SW 1271 (cell line): ENCODE results near the gene CWC27.
A peak's percentile ranks its signal among the peaks of the same experiment; 100 is the strongest.
"Not testable (repeated sequence)": the region's sequence is repeated elsewhere in the genome, so short reads cannot be mapped to it uniquely, and the experiment has no call there.

Experiments used
- DNase-seq, 2 experiments: peaks; one replicate each; lab custom pipeline; 2025; lab: John Stamatoyannopoulos, UW

Gene CWC27

DNA sequence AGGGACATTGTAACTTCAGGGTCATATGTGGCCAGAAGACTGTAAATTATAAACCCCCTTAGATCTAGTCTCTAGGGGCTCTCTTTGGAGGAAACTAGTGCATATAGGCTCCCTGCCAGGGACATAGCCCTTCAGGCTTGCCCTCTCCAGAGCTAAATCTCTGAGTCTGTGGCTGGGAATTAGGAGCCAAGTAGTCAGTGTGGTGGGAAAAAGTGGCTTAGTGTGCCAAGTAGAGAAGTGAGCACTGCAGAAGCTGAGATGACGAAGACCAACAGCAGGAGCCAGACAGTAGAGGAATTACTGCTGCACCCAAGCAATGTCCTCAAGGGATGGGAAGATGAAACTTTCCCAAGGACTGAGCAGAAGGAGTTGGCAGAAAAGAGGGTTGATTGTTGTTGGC lies 71.2 kb downstream of the CWC27 start:
- no peak for DNase-seq

DNA sequence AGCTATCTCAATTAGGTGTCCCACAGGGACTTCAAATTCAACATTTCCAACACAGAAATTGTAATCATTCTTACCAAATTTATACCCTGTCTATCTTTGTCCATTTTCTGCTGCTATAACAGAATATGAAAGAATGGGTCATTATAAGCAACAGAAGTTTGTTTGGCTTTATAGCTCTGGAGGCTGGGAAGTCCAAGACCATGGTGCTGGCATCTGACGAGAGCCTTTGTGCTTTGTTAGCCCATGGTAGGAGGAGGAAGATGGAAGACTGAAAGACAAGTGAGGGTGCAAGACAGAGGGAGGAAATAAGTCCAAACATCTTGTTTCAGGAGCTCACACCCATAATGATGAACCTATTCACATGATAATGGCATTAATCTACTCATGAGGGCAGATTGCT lies 72.2 kb downstream of the CWC27 start:
- DNase-seq = no peak

GRCh38 chr5:64853777-64854176 lies 85.0 kb downstream of the CWC27 start:
- no peak for DNase-seq

DNA sequence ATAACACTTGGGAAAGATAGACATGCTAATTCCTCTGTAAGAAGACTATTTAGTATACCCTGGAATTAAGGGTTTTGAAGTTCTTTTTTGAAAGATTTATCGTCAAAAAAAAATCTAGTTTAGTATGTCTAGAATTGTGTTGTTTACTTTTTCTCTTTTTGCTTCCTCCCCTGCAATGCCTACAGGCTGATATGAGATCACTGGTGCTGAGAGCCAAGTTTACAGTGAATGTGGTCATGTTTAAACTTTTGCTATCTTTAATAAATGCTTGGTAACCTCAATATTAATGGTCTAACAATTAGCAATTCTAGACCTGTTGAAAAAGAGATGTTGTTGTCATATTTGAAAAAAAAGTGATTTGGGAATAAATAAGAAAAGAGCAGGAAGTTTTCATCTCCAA lies 86.1 kb downstream of the CWC27 start:
- no peak for DNase-seq

DNA sequence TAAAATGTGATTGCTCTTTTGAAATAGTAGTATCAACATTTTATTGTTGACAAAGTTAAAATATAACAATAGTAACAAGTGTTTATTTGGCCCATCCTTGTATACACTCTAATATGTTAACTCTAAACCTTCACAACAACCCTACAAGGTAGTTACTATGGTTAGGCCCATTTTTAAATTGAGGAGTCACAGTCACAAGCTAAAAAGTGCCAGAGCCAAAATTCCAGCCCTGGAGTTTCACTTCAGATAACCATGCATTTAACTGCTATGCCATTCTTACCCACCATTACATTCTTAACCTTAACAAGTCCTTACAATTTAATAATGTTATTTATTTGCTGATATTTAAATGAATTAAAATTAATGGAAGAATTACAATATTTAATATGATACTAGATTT lies 91.2 kb downstream of the CWC27 start:
- no peak for DNase-seq

- no peak for DNase-seq
Measured at GRCh38 chr5:64861281-64861680, 92.6 kb downstream of the CWC27 start.

- DNase-seq = no peak
Measured at GRCh38 chr5:64864171-64864570, 95.4 kb downstream of the CWC27 start.

DNA sequence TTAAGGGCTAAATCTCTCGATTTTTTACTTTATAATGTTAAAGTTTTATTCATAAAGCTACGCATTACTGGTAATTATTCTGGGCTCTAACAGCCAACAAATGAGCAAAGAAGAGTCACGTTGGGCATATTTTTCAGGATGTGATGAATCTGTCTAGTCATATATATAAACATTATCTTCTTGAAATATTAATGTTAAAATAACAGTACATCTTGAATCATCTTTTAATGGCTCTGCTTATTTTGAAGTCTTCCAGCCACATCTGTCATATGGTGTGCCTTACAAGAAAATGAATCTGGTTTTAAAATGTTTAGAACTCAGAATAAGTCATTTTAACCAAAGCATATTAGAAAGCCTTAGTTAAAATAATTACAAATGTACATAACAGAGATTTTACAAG lies 96.9 kb downstream of the CWC27 start:
- no peak for DNase-seq

DNA sequence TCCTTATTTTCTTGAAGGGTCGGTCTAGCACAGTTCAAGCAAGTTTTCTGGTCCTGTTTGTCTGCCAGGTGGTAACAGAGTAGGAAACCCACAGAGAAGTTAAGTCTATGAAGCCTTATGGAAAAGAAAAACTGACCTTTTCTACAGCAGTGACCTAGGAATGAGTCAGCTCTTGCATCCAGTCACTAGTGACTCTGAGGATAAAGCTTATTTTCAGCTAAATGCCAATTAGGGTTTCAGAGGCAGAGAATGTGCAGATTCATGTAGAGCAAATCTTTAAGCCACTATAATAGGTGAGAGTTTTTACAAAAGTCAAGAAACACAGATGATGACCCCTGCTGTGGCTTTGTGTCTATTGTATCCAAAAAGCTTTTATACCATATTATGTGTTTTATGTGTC lies 100.7 kb downstream of the CWC27 start:
- DNase-seq = peak in 1 of 2 experiments; percentile 19

DNA sequence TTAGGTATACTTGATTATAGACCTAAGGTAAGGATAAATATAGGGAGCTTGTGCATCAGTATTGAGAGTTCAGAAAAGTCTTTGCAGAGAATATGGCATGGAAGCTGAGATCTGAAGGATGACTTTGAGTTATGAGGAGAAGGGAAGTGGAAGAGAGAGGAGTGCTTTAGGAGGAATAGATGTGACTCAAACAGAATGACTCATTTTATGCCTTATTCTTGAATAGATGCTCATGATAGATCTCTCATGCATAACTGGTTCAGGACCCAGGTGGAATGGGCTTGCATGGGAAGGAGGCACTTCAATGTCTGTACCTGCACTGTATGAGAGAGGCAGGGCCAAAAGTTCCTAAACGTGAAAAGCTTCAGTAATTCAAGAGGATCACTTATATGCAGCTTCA lies 103.3 kb downstream of the CWC27 start:
- no peak for DNase-seq

DNA sequence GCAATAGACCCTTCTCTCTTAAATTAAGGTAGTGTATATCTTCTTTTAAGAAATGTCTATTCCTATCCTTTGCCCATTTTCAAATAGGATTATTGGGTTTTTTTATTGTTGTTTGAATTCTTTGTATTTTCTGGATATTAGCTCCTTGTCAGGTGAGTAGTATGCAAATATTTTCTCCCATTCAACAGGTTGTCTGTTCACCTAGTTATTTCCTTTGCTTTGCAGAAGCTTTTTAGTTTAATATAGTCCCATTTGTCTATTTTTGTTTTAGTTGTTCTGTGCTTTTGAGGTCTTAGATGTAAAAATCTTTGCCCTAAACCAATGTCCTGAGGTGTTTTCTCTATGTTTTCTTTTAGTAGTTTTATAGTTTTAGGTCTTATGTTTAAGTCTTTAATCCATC lies 104.7 kb downstream of the CWC27 start:
- DNase-seq = no peak

GRCh38 chr5:64874753-64875152 lies 106.0 kb downstream of the CWC27 start:
- no peak for DNase-seq

DNA sequence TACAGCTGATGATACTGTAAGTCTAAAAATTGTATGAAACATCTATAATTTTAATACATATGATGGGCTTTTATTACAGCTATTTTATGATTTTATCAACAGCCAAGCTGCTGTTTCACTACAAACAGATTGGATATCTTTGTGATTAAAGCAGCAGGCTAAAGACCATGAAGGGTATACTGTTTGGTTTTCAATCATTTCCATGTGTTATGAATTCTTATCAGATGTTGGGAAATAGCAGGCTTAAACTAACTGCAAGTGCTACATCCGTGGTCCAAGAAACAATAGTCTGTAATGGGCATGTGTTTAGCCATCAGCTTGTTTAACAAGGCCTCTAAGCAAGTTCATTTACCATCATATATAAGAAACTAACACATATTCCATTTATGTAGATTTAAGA lies 107.5 kb downstream of the CWC27 start:
- DNase-seq = no peak

- no peak for DNase-seq
Measured at GRCh38 chr5:64880821-64881220, 112.1 kb downstream of the CWC27 start.

DNA sequence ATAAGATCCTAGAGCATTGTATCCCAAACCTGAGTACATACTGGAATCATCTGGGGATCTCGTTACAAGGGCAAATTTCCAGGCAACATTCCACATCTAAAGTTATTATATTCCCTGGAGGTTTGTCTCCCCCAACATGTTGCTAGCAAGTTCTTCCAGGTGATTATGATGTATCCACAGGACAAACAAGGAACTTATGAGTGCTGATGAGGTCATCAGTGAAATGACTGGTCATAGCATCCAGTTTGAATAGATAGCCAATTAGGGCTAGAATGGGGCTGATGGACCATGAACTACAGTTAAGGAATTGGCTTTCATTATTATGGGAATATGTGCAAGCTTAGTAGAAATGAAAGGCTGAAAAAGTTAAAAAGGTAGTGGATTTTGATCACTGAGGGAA lies 115.2 kb downstream of the CWC27 start:
- no peak for DNase-seq

DNA sequence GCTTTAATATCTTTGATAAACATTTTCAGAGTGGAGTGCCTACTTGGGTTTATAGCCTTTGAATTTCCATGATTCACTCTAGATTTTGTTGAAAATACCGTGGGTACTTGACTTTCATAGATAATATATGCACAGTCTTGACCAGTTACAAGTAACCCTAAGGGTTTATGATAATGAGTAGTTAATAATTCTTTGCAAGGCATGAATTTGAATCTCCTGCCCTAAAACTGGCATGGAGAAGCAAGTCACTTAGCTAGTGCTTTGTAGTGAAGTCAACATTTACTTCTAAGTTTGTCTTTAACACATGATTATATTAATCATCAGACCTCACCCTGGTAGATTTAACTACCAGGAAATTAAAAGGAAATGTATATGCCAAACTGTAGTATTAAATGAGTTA lies 115.8 kb downstream of the CWC27 start:
- no peak for DNase-seq

DNA sequence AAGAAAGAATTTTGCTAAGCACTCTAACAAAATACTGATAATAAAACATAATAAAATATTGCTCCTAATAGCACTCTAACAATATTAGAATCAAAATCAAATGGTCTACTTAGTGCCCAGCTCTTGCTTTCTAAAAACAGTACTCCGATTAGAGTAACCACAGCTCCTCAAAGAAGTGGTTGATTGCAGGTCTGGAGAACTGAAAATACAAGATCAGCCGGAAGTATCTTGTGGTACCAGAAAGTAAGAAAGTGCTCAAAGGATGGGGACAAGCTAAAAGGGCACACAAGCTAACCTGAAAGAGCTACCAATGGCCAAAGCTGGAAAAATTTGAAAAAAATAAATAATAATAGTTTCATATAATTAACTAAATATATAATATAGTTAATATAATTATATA lies 119.2 kb downstream of the CWC27 start:
- DNase-seq = no peak

GRCh38 chr5:64895748-64896147 lies 127.0 kb downstream of the CWC27 start:
- no peak for DNase-seq

DNA sequence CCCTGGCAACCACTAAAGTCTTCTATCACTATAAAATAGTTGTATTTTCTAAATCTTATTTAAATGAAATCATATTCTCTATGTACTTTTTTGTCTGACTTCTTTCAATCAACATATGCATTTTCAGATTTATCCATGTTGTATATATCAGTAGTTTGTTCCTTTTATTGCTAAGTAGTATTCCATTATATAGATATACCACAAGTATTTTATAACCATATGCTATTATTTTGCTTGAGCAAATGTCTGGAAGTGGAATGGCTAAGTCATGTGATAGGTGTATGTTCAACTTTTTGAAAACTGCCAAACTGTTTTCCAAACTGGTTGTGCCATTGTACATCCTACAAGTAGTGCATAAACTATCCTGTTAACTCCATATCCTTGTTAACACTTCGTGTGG lies 131.1 kb downstream of the CWC27 start:
- no peak for DNase-seq

DNA sequence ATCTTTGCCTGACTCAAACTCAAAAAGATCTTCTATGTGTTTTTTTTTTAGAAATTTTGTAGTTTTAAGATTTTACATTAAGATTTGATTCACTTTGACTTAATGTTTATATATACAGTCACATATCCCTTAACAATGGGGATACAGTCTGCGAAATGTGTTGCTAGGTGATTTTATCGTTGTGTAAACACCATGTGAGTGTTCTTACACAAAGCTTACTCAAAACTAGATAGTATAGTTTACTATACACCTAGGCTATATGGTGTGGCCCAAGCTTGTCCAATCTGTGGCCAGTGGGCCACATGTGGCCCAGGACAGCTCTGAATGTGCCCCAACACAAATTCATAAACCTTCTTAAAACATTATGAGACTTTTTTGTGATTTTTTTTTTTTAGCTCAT lies 131.9 kb downstream of the CWC27 start:
- no peak for DNase-seq

DNA sequence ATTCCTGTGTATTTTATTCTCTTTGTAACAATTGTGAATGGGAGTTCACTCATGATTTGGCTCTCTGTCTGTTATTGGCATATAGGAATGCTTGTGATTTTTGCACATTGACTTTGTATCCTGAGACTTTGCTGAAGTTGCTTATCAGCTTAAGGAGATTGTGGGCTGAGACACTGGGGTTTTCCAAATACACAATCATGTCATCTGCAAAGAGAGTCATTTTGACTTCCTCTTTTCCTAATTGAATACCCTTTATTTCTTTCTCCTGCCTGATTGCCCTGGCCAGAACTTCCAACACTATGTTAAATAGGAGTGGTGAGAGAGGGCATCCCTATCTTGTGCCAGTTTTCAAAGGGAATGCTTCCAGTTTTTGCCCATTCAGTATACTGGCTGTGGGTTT lies 138.7 kb downstream of the CWC27 start:
- not testable (repeated sequence) for DNase-seq

- no peak for DNase-seq
Measured at GRCh38 chr5:64914396-64914795, 145.7 kb downstream of the CWC27 start.

DNA sequence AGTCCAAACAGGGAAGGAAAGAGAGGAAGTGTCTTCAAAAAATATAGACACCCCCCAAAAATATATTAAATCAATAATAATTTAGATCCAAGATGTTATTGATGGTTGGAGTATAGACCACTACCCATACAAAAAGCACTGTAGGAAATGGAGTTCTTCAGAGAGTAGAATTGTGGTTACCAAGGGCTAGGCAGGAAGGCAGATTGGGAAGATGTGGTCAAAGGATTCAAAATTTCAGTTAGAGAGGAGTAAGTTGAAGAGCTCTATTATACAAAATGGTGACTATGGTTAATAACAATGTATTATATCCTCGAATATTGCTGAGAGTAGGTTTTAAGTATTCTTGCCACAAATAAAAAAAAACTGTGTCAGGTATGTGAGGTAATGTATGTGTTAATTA lies 149.4 kb downstream of the CWC27 start:
- no peak for DNase-seq

DNA sequence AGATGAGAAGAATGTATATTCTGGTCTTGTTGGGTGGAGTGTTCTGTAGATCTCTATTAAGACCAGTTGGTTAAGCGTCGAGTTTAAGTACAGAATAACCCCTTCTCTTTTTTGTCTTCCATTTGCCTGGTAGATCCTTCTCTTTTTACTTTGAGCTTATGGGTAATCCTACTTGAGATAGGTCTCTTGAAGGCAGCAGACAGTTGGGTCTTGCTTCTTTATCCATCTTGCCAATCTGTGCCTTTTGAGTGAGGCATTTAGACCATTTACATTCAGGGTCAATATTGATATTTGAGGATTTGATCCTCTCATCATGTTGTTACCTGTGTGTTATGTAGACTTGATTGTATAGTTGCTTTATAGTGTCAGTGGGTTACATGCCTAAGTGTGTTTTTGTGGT lies 152.7 kb downstream of the CWC27 start:
- DNase-seq = no peak

DNA sequence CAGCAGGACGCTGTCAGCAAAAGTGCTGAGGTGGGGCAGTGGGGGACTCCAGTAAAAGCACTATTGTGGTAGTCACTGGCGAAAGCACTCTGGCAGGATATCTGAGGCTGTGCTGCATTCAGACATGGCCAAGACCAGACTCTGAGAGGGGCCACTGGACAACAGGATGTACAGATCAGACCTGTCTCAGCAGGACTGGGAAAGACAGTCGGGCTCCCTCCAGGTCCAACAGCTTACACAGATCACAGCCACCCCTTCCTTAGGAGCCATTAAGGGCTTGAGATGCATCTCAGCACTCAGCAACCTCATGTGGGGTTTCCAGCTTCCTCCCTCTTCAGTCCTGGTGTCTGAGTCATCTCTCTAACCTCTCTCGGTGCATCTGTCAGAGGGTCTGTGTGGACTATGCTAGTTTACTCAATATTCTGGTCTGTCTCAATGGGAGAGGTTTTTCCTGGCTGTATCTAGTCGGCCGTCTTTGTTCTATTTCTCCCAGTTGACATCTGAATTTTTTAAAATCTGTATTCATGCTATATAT lies 154.5 kb downstream of the CWC27 start:
- no peak for DNase-seq
